Chondrocyte (in vitro differentiated cells): Measurements from ENCODE around the gene RARB. TPM values are rescaled to one million over a fixed set of nuclear protein-coding genes. Genes with fewer than 3 reads are reported as not detected.

Source experiments
- DNase-seq: peaks from one replicate; pipeline ENCODE4 v3.0.0; 2021; ENCODE audit warnings: mixed read lengths, low spot score
- H3K27ac Mint-ChIP-seq: one replicate; pipeline ENCODE4 v1.8.0; 2021; ENCODE audit warnings: mild to moderate bottlenecking, moderate library complexity, mixed read lengths; ENCODE audit not compliant: unreplicated experiment
- H3K27me3 Mint-ChIP-seq: 2 replicates; pipeline ENCODE4 v1.8.0; 2021; ENCODE audit warnings: low read depth, mixed read lengths
- H3K36me3 Mint-ChIP-seq: 2 replicates; pipeline ENCODE4 v1.8.0; 2021; ENCODE audit warnings: low read depth, mixed read lengths
- H3K4me1 Mint-ChIP-seq: 2 replicates; pipeline ENCODE4 v1.8.0; 2021; ENCODE audit warnings: low read depth, mild to moderate bottlenecking, mixed read lengths
- H3K4me3 Mint-ChIP-seq: one replicate; pipeline ENCODE4 v1.8.0; 2021; ENCODE audit warnings: mild to moderate bottlenecking, moderate library complexity, mixed read lengths; ENCODE audit not compliant: unreplicated experiment
- H3K9me3 Mint-ChIP-seq: 2 replicates; pipeline ENCODE4 v1.8.0; 2021; ENCODE audit warnings: low read depth, mixed read lengths
- CTCF ChIP-seq: fragments of 200-600 bp; sonication (generic); IDR thresholded peaks from 2 replicates; pipeline ENCODE4 v1.5.0; 2021; ENCODE audit warnings: antibody characterized with exemption, mild to moderate bottlenecking, moderate library complexity
- total RNA-seq: library from RNA; stranded (reverse); gene quantifications from 3 replicates; pipeline ENCODE4 v1.2.1, GENCODE V29; 2021

The RARB gene
- total RNA-seq, 1 donor from 2014 or later: 5.9 TPM

DNA sequence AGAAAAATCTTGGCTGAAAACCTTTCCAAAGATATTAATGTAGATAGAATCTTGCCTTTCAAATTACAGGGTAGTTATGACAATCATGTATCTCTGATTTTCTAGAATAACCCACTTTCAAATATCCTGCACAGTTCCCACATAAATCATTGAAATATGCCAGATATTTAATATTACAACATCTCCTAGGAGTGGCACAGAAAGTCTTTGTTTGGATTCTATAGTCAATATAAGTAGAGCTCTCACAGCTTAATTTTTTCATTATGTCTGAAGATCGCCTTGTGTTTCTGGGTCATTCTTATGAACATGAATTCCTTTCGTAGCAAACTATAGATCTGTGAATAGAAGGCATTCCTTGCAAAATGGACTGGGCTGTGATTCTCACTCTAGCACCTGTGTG is 5.0 kb downstream of the RARB start:
- Mint-ChIP-seq H3K27me3 (no peaks in the 10 kb centered on the region), H3K4me1 (peaks cover 68% of the 10 kb centered on the region), H3K36me3 (peaks cover 2% of the 10 kb centered on the region), H3K4me3 (no peak overlapping the region), H3K27ac (peak overlapping the region; percentile 41), H3K9me3 (no peaks in the 10 kb centered on the region)
- DNase-seq: no peak
- TF ChIP-seq CTCF: no peak

DNA sequence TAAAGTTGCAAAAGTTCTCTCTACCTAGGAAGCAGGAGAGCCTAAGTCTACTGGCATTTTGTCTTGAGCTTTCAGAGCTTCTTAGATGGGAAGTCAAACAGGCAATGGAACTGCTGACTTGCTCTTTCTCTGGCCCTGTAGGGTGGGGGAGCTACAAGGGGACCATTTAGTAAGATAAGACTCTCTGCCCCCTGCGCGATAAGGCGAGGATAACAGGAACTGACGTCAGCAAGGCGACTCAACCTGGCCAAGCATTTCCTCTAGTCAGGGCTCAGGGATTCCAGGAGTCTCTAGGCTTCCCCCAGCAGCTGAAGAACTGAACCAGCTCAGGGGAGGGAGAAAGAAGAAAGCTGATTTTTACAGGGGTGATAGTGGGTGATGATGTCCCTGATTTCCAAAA is 5.8 kb downstream of the RARB start:
- DNase-seq: no peak
- no peaks in the 10 kb centered on the region for H3K27me3 Mint-ChIP-seq
- peaks cover 2% of the 10 kb centered on the region for H3K36me3 Mint-ChIP-seq
- peaks cover 68% of the 10 kb centered on the region for H3K4me1 Mint-ChIP-seq
- H3K4me3 Mint-ChIP-seq: peak overlapping the region; percentile 18
- no peak for TF ChIP-seq CTCF
- peak overlapping the region; percentile 36 for H3K27ac Mint-ChIP-seq
- no peaks in the 10 kb centered on the region for H3K9me3 Mint-ChIP-seq

DNA sequence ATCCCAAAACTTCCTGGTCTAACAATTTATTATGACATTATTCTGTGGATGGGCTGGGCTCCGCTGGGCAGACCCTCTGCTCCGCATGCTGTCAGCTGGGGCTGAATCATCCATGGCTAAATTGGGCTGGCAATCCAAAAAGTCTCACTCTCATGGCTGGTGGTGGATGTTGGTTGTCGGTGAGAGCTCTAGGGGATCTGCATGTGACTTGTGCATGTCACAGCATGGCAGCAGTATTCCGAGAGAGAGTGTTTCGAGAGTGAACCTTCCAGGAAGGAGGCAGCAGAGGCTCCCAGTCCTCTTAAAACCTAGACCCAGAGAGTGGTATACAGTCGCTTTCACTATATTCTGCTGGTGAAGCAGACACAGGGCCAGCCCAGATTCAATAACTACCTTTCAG is 9.9 kb downstream of the RARB start:
- Mint-ChIP-seq H3K4me3 (no peak overlapping the region), H3K27ac (peak overlapping the region; percentile 1), H3K9me3 (no peaks in the 10 kb centered on the region), H3K4me1 (peaks cover 39% of the 10 kb centered on the region), H3K27me3 (no peaks in the 10 kb centered on the region), H3K36me3 (peaks cover 2% of the 10 kb centered on the region)
- TF ChIP-seq CTCF: no peak
- no peak for DNase-seq

- Mint-ChIP-seq H3K27ac (peak overlapping the region; percentile 38), H3K36me3 (peaks cover 2% of the 10 kb centered on the region), H3K9me3 (no peaks in the 10 kb centered on the region), H3K4me3 (no peak overlapping the region), H3K4me1 (peaks cover 30% of the 10 kb centered on the region), H3K27me3 (no peaks in the 10 kb centered on the region)
- no peak for DNase-seq
- no peak for TF ChIP-seq CTCF
Measured at GRCh38 chr3:25438791-25439555, 10.9 kb downstream of the RARB start.

GRCh38 chr3:25441234-25441856 is 13.3 kb downstream of the RARB start:
- Mint-ChIP-seq H3K9me3 (no peaks in the 10 kb centered on the region), H3K27ac (no peak overlapping the region), H3K36me3 (peaks cover 2% of the 10 kb centered on the region), H3K4me1 (peaks cover 28% of the 10 kb centered on the region), H3K27me3 (no peaks in the 10 kb centered on the region), H3K4me3 (no peak overlapping the region)
- DNase-seq: no peak
- TF ChIP-seq CTCF: peak; percentile 80
